GM13976 (cell line): ENCODE measurements around the gene NT5C.

Experiments used
- DNase-seq: peaks from one replicate; pipeline ENCODE4 v3.0.0; 2012; ENCODE audit warnings: low spot score
- in situ Hi-C: fragments of 300-500 bp; cut with MboI; formaldehyde crosslinking; loops from one replicate; pipeline ENCODE4 v1.12.0; 2022; ENCODE audit warnings: low sequenced_read_pairs, mixed read lengths, inconsistent platforms; ENCODE audit not compliant: unreplicated experiment
- TF ChIP-seq, protein P1 (sequence below): IDR thresholded peaks from 2 replicates; pipeline ENCODE4 v1.5.1; 2012; ENCODE audit warnings: borderline replicate concordance, mild to moderate bottlenecking; ENCODE audit not compliant: insufficient read depth; ENCODE audit errors: extremely low read depth, missing control alignments, control extremely low read depth

The NT5C gene

DNA sequence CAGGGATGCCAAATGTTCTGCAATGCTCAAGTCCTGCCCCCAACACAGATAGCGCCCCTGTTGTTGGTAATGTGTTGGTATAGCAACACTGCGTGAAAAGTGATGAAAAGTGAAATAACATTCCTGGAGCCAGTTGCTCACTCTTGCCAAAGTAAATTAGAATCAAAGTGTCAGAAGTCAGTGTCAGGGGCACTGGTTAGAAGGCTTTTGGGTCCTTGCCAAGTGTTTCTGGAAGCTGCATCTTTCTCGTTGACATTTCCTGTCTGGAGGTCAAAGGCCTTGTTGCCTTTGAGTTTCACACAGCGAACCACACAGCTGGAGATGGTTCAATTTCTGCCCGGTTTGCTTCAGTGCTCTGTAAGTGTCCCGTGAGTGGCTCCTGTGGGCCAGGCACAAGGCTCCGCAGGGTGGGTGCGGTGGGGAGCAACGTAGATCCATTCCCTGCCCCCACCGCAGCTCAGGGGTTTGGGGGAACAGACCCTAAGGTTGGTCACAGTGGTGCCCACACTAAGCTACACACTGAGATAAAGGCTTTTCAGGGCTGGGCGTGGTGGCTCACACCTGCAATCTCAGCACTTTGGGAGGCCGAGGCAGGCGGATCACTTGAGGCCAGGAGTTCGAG lies 47.4 kb downstream of the NT5C start:
- TF ChIP-seq, protein P1, sequence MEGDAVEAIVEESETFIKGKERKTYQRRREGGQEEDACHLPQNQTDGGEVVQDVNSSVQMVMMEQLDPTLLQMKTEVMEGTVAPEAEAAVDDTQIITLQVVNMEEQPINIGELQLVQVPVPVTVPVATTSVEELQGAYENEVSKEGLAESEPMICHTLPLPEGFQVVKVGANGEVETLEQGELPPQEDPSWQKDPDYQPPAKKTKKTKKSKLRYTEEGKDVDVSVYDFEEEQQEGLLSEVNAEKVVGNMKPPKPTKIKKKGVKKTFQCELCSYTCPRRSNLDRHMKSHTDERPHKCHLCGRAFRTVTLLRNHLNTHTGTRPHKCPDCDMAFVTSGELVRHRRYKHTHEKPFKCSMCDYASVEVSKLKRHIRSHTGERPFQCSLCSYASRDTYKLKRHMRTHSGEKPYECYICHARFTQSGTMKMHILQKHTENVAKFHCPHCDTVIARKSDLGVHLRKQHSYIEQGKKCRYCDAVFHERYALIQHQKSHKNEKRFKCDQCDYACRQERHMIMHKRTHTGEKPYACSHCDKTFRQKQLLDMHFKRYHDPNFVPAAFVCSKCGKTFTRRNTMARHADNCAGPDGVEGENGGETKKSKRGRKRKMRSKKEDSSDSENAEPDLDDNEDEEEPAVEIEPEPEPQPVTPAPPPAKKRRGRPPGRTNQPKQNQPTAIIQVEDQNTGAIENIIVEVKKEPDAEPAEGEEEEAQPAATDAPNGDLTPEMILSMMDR: no peak
- no peak for DNase-seq
- in situ Hi-C loops: no loop called here

- in situ Hi-C loops: no loop called here
- TF ChIP-seq, protein P1: no peak
- DNase-seq: no peak
Observed at GRCh38 chr17:75082683-75083082, 48.9 kb downstream of the NT5C start.

GRCh38 chr17:75081611-75082540 lies 49.7 kb downstream of the NT5C start:
- TF ChIP-seq, protein P1: no peak
- in situ Hi-C loops: no loop called here

More at GRCh38 chr17:75081611-75082540, 49.7 kb downstream of the NT5C start:
- DNase-seq: no peak
